ENCODE data around the gene C11orf68. TPM values are rescaled to one million over a fixed set of nuclear protein-coding genes. Genes with fewer than 3 reads are reported as not detected.

C11orf68 gene
- total and polyA plus RNA-seq, 9 of the 15 experiments (the other 6 are each of a cell fraction or from before 2014, with no cell fraction given), result 3.6 to 35.9 (median 12.8) TPM

DNA sequence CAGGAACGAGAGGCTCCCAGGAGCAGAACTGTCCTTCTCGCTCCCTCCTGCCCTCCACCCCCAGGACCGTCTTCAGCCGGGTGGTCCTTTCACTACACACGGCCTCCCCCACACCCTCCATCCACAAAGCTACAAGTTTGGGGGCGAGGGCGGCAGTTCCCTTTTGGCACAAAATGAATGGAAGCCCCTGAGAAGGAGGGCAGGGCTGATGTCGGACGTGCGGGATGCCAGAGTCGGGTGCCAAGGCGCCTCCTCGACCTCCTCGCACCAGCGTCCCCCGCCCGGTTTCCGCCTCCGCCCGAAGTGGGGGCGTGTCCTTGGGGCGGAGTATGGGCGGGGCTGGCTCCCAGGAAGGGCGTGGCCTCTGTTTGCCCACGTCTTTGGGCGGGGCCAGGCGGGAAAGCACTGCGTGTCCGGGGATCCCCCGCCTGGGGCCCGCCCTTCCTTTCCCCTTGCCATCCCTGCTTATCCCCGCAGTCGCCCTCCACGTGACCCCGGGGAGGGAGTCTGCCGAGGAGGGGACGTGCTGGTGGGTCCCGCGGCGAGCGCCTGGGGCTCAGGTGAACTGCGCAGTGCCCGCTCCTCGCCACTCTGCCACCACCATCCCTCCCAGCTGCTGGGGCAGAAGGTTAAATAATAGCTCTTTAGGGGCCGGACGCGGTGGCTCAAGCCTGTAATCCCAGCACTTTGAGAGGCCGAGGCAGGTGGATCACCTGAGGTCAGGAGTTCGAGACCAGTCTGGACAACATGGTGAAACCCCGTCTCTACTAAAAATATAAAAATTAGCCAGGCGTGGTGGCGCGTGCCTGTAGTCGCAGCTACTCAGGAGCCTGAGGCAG lies 45.3 kb downstream of the C11orf68 start (continued):
- TF ChIP-seq, protein P1, sequence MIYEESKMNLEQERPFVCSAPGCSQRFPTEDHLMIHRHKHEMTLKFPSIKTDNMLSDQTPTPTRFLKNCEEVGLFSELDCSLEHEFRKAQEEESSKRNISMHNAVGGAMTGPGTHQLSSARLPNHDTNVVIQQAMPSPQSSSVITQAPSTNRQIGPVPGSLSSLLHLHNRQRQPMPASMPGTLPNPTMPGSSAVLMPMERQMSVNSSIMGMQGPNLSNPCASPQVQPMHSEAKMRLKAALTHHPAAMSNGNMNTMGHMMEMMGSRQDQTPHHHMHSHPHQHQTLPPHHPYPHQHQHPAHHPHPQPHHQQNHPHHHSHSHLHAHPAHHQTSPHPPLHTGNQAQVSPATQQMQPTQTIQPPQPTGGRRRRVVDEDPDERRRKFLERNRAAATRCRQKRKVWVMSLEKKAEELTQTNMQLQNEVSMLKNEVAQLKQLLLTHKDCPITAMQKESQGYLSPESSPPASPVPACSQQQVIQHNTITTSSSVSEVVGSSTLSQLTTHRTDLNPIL (CRISPR knock-in tag; IDR thresholded peaks at IDR 0.05), result no peak
- no peak for TF ChIP-seq GATA2 (CRISPR knock-in tag; IDR thresholded peaks at IDR 0.05)
- TF ChIP-seq, protein P2, sequence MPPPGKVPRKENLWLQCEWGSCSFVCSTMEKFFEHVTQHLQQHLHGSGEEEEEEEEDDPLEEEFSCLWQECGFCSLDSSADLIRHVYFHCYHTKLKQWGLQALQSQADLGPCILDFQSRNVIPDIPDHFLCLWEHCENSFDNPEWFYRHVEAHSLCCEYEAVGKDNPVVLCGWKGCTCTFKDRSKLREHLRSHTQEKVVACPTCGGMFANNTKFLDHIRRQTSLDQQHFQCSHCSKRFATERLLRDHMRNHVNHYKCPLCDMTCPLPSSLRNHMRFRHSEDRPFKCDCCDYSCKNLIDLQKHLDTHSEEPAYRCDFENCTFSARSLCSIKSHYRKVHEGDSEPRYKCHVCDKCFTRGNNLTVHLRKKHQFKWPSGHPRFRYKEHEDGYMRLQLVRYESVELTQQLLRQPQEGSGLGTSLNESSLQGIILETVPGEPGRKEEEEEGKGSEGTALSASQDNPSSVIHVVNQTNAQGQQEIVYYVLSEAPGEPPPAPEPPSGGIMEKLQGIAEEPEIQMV (tag; conservative IDR thresholded peaks at IDR 0.05; ENCODE audit: low read depth), result no peak
- no peak for TF ChIP-seq U2AF1 (optimal IDR thresholded peaks at IDR 0.05; ENCODE audit: low read depth, low read length)
- TF ChIP-seq FOXM1 (IDR thresholded peaks at IDR 0.05; ENCODE audit: low read depth), result no peak
- no peak for TF ChIP-seq FOXM1 (CRISPR knock-in tag; IDR thresholded peaks at IDR 0.05; ENCODE audit: low read depth)
- TF ChIP-seq DNMT1 (IDR thresholded peaks at IDR 0.05), result 0 out of 2 replicates have a peak, but pooled peaks have one; percentile 35
- TF ChIP-seq, protein P3, sequence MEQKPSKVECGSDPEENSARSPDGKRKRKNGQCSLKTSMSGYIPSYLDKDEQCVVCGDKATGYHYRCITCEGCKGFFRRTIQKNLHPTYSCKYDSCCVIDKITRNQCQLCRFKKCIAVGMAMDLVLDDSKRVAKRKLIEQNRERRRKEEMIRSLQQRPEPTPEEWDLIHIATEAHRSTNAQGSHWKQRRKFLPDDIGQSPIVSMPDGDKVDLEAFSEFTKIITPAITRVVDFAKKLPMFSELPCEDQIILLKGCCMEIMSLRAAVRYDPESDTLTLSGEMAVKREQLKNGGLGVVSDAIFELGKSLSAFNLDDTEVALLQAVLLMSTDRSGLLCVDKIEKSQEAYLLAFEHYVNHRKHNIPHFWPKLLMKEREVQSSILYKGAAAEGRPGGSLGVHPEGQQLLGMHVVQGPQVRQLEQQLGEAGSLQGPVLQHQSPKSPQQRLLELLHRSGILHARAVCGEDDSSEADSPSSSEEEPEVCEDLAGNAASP (IDR thresholded peaks at IDR 0.05), result no peak
- TF ChIP-seq JUN (IDR thresholded peaks at IDR 0.05; ENCODE audit: borderline replicate concordance, low read depth, low read length), result peak; percentile 29; the same call in 1 of the 2 replicates
- no peak for TF ChIP-seq JUN (CRISPR knock-in tag; IDR thresholded peaks at IDR 0.05; ENCODE audit: borderline replicate concordance)
- TF ChIP-seq, protein P4, sequence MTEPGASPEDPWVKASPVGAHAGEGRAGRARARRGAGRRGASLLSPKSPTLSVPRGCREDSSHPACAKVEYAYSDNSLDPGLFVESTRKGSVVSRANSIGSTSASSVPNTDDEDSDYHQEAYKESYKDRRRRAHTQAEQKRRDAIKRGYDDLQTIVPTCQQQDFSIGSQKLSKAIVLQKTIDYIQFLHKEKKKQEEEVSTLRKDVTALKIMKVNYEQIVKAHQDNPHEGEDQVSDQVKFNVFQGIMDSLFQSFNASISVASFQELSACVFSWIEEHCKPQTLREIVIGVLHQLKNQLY (CRISPR knock-in tag; conservative IDR thresholded peaks at IDR 0.05), result no peak
- TF ChIP-seq ZNF561 (CRISPR knock-in tag; conservative IDR thresholded peaks at IDR 0.05), result no peak
- TF ChIP-seq KDM2B (CRISPR knock-in tag; IDR thresholded peaks at IDR 0.05), result no peak
- TF ChIP-seq, protein P5, sequence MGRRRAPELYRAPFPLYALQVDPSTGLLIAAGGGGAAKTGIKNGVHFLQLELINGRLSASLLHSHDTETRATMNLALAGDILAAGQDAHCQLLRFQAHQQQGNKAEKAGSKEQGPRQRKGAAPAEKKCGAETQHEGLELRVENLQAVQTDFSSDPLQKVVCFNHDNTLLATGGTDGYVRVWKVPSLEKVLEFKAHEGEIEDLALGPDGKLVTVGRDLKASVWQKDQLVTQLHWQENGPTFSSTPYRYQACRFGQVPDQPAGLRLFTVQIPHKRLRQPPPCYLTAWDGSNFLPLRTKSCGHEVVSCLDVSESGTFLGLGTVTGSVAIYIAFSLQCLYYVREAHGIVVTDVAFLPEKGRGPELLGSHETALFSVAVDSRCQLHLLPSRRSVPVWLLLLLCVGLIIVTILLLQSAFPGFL (CRISPR knock-in tag; IDR thresholded peaks at IDR 0.05), result no peak
- TF ChIP-seq, protein P6, sequence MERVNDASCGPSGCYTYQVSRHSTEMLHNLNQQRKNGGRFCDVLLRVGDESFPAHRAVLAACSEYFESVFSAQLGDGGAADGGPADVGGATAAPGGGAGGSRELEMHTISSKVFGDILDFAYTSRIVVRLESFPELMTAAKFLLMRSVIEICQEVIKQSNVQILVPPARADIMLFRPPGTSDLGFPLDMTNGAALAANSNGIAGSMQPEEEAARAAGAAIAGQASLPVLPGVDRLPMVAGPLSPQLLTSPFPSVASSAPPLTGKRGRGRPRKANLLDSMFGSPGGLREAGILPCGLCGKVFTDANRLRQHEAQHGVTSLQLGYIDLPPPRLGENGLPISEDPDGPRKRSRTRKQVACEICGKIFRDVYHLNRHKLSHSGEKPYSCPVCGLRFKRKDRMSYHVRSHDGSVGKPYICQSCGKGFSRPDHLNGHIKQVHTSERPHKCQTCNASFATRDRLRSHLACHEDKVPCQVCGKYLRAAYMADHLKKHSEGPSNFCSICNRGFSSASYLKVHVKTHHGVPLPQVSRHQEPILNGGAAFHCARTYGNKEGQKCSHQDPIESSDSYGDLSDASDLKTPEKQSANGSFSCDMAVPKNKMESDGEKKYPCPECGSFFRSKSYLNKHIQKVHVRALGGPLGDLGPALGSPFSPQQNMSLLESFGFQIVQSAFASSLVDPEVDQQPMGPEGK (CRISPR knock-in tag; IDR thresholded peaks at IDR 0.05; ENCODE audit: borderline replicate concordance), result no peak
